ENCODE results near the gene MAMDC4.
A peak's percentile ranks its signal among the peaks of the same experiment; 100 is the strongest.
"Not testable (repeated sequence)": the region's sequence is repeated elsewhere in the genome, so short reads cannot be mapped to it uniquely, and the experiment has no call there.

Gene MAMDC4

GRCh38 chr9:136861874-136862457 lies 9.8 kb downstream of the MAMDC4 start:
- Histone ChIP-seq H3K9ac (peak overlapping the region; percentile 29; the same call in 1 of the 2 replicates), H3K9me3 (peaks cover 1% of the 10 kb centered on the region; the same call in 1 of the 2 replicates), H3K27me3 (no peaks in the 10 kb centered on the region), H3K36me3 (peaks cover 60% of the 10 kb centered on the region), H3K27ac (no peak overlapping the region), H3K4me1 (peaks cover 76% of the 10 kb centered on the region), H4K20me1 (peaks cover 86% of the 10 kb centered on the region), H3K4me2 (peak overlapping the region; percentile 95; the same call in 1 of the 2 replicates), H3K4me3 (no peak overlapping the region)
- TF ChIP-seq Cebpa-rat (IDR thresholded peaks at IDR 0.05): no peak

GRCh38 chr9:136862849-136863622 lies 10.9 kb downstream of the MAMDC4 start:
- H4K20me1 ChIP-seq: peaks cover 75% of the 10 kb centered on the region
- no peak for TF ChIP-seq Cebpa-rat (IDR thresholded peaks at IDR 0.05)
- H3K4me3 ChIP-seq: no peak overlapping the region
- H3K27me3 ChIP-seq: no peaks in the 10 kb centered on the region
- no peak overlapping the region for H3K9ac ChIP-seq
- H3K27ac ChIP-seq: no peak overlapping the region
- no peak overlapping the region for H3K4me2 ChIP-seq
- H3K36me3 ChIP-seq: peaks cover 58% of the 10 kb centered on the region
- H3K4me1 ChIP-seq: peaks cover 73% of the 10 kb centered on the region
- peaks cover 12% of the 10 kb centered on the region; the same call in 1 of the 2 replicates for H3K9me3 ChIP-seq

GRCh38 chr9:136863623-136864273 lies 11.6 kb downstream of the MAMDC4 start:
- Histone ChIP-seq H3K36me3 (peaks cover 59% of the 10 kb centered on the region), H3K4me3 (no peak overlapping the region), H3K4me1 (peaks cover 66% of the 10 kb centered on the region), H3K27ac (no peak overlapping the region), H3K9me3 (peaks cover 12% of the 10 kb centered on the region; the same call in 1 of the 2 replicates), H4K20me1 (peaks cover 68% of the 10 kb centered on the region), H3K9ac (peak overlapping the region; percentile 92; the same call in 1 of the 2 replicates), H3K27me3 (no peaks in the 10 kb centered on the region), H3K4me2 (peak overlapping the region; percentile 94; the same call in 1 of the 2 replicates)
- TF ChIP-seq Cebpa-rat (IDR thresholded peaks at IDR 0.05): no peak

GRCh38 chr9:136865041-136865767 lies 13.1 kb downstream of the MAMDC4 start:
- H3K4me1 ChIP-seq: peaks cover 51% of the 10 kb centered on the region
- H3K4me2 ChIP-seq: peak overlapping the region; percentile 94
- H3K36me3 ChIP-seq: peaks cover 64% of the 10 kb centered on the region
- peaks cover 19% of the 10 kb centered on the region for H3K9me3 ChIP-seq
- H3K27ac ChIP-seq: peak overlapping the region; percentile 94
- H4K20me1 ChIP-seq: peaks cover 53% of the 10 kb centered on the region
- H3K9ac ChIP-seq: peak overlapping the region; percentile 92
- TF ChIP-seq Cebpa-rat (IDR thresholded peaks at IDR 0.05): no peak
- no peaks in the 10 kb centered on the region for H3K27me3 ChIP-seq
- peak overlapping the region; percentile 81 for H3K4me3 ChIP-seq

- peak overlapping the region; percentile 94 for H3K27ac ChIP-seq
- no peak for TF ChIP-seq Cebpa-rat (IDR thresholded peaks at IDR 0.05)
These were observed 13.6 kb downstream of the MAMDC4 start for GRCh38 chr9:136865768-136866103.

GRCh38 chr9:136866898-136867421 lies 14.8 kb downstream of the MAMDC4 start:
- peak overlapping the region; percentile 92 for H3K9ac ChIP-seq
- H3K27ac ChIP-seq: peak overlapping the region; percentile 94
- peaks cover 34% of the 10 kb centered on the region for H3K4me1 ChIP-seq
- peak overlapping the region; percentile 81 for H3K4me3 ChIP-seq
- peak overlapping the region; percentile 94 for H3K4me2 ChIP-seq
- peaks cover 36% of the 10 kb centered on the region for H4K20me1 ChIP-seq
- H3K9me3 ChIP-seq: peaks cover 37% of the 10 kb centered on the region
- H3K36me3 ChIP-seq: peaks cover 56% of the 10 kb centered on the region
- H3K27me3 ChIP-seq: not testable (repeated sequence)

More at GRCh38 chr9:136865768-136866103, 13.6 kb downstream of the MAMDC4 start:
- Histone ChIP-seq H3K4me3 (peak overlapping the region; percentile 81), H3K4me1 (peaks cover 46% of the 10 kb centered on the region), H3K27me3 (no peaks in the 10 kb centered on the region), H3K4me2 (peak overlapping the region; percentile 94), H3K36me3 (peaks cover 63% of the 10 kb centered on the region), H3K9me3 (peaks cover 24% of the 10 kb centered on the region), H3K9ac (peak overlapping the region; percentile 92), H4K20me1 (peaks cover 48% of the 10 kb centered on the region)

- Histone ChIP-seq H4K20me1 (peaks cover 31% of the 10 kb centered on the region), H3K27me3 (no peaks in the 10 kb centered on the region), H3K4me3 (no peak overlapping the region; the same call in 1 of the 2 replicates), H3K9ac (no peak overlapping the region), H3K4me2 (peak overlapping the region; percentile 94; the same call in 1 of the 2 replicates), H3K4me1 (peaks cover 31% of the 10 kb centered on the region), H3K36me3 (peaks cover 50% of the 10 kb centered on the region), H3K9me3 (peaks cover 42% of the 10 kb centered on the region), H3K27ac (no peak overlapping the region)
- TF ChIP-seq Cebpa-rat (IDR thresholded peaks at IDR 0.05): no peak
These were observed 15.3 kb downstream of the MAMDC4 start for GRCh38 chr9:136867480-136867879.

- TF ChIP-seq Cebpa-rat (IDR thresholded peaks at IDR 0.05): no peak
- H4K20me1 ChIP-seq: peaks cover 26% of the 10 kb centered on the region
- no peak overlapping the region for H3K27ac ChIP-seq
- H3K36me3 ChIP-seq: peaks cover 46% of the 10 kb centered on the region
- H3K4me3 ChIP-seq: no peak overlapping the region
- H3K9me3 ChIP-seq: peaks cover 46% of the 10 kb centered on the region
- H3K4me1 ChIP-seq: peaks cover 31% of the 10 kb centered on the region
- no peak overlapping the region for H3K4me2 ChIP-seq
- H3K9ac ChIP-seq: no peak overlapping the region
- H3K27me3 ChIP-seq: no peaks in the 10 kb centered on the region
These were observed 15.8 kb downstream of the MAMDC4 start for GRCh38 chr9:136867917-136868316.

- Histone ChIP-seq H3K27me3 (no peaks in the 10 kb centered on the region), H3K36me3 (peaks cover 39% of the 10 kb centered on the region), H3K9me3 (peaks cover 54% of the 10 kb centered on the region), H3K27ac (no peak overlapping the region), H3K4me2 (no peak overlapping the region), H3K4me1 (peaks cover 30% of the 10 kb centered on the region), H4K20me1 (peaks cover 19% of the 10 kb centered on the region), H3K9ac (no peak overlapping the region), H3K4me3 (no peak overlapping the region)
- no peak for TF ChIP-seq Cebpa-rat (IDR thresholded peaks at IDR 0.05)
These were observed 16.5 kb downstream of the MAMDC4 start for GRCh38 chr9:136868644-136869043.

- Histone ChIP-seq H3K9me3 (peaks cover 60% of the 10 kb centered on the region), H3K36me3 (peaks cover 30% of the 10 kb centered on the region; the same call in 1 of the 2 replicates)
- H3K27ac ChIP-seq: not testable (repeated sequence)
These were observed 17.5 kb downstream of the MAMDC4 start for GRCh38 chr9:136869611-136870010.

More at GRCh38 chr9:136869611-136870010, 17.5 kb downstream of the MAMDC4 start:
- not testable (repeated sequence) for H3K27me3 ChIP-seq, H3K4me2 ChIP-seq, H4K20me1 ChIP-seq, H3K9ac ChIP-seq, H3K4me3 ChIP-seq
- H3K4me1 ChIP-seq: peaks cover 20% of the 10 kb centered on the region

Data from BLaER1 (cell line).